ENCODE data around the gene OR7G1.
A peak's percentile ranks its signal among the peaks of the same experiment; 100 is the strongest.

Gene OR7G1

GRCh38 chr19:9115307-9115813 is at the start of gene OR7G1:
Gene OR7G1, minus strand, starts transcription at chr19:9115763. Its CDS starts 0 bp downstream, at chr19:9115763.
- peaks cover 18% of the 10 kb centered on the region for H3K27me3 Mint-ChIP-seq
- H3K36me3 Mint-ChIP-seq: no peaks in the 10 kb centered on the region
- H3K4me3 Mint-ChIP-seq: no peak within 1 kb of the TSS
- no peaks in the 10 kb centered on the region for H3K4me1 Mint-ChIP-seq (ENCODE audit: low read depth)
- no peaks in the 10 kb centered on the region for H3K9me3 Mint-ChIP-seq (ENCODE audit: low read depth)
- H3K27ac Mint-ChIP-seq: no peak within 1 kb of the TSS

GRCh38 chr19:9165261-9165660 is 49.7 kb upstream of the OR7G1 start:
- Mint-ChIP-seq H3K27me3 (no peaks in the 10 kb centered on the region), H3K9me3 (ENCODE audit: low read depth) (no peaks in the 10 kb centered on the region), H3K36me3 (peaks cover 34% of the 10 kb centered on the region), H3K27ac (no peak overlapping the region), H3K4me3 (no peak overlapping the region), H3K4me1 (ENCODE audit: low read depth) (no peaks in the 10 kb centered on the region)

GRCh38 chr19:9161427-9161826 is 45.9 kb upstream of the OR7G1 start:
- Mint-ChIP-seq H3K27ac (no peak overlapping the region), H3K36me3 (peaks cover 53% of the 10 kb centered on the region), H3K4me3 (no peak overlapping the region), H3K4me1 (ENCODE audit: low read depth) (no peaks in the 10 kb centered on the region), H3K27me3 (no peaks in the 10 kb centered on the region), H3K9me3 (ENCODE audit: low read depth) (peaks cover 3% of the 10 kb centered on the region)

- Mint-ChIP-seq H3K4me1 (ENCODE audit: low read depth) (peaks cover 9% of the 10 kb centered on the region), H3K4me3 (no peak overlapping the region), H3K36me3 (peaks cover 65% of the 10 kb centered on the region), H3K9me3 (ENCODE audit: low read depth) (peaks cover 3% of the 10 kb centered on the region), H3K27me3 (no peaks in the 10 kb centered on the region), H3K27ac (no peak overlapping the region)
These were observed 44.3 kb upstream of the OR7G1 start for GRCh38 chr19:9159891-9160290.

- H3K4me3 Mint-ChIP-seq: no peak overlapping the region
- H3K4me1 Mint-ChIP-seq (ENCODE audit: low read depth): peaks cover 31% of the 10 kb centered on the region
- H3K36me3 Mint-ChIP-seq: peaks cover 65% of the 10 kb centered on the region
- no peak overlapping the region for H3K27ac Mint-ChIP-seq
- no peaks in the 10 kb centered on the region for H3K27me3 Mint-ChIP-seq
- peaks cover 5% of the 10 kb centered on the region for H3K9me3 Mint-ChIP-seq (ENCODE audit: low read depth)
These were observed 40.7 kb upstream of the OR7G1 start for GRCh38 chr19:9156304-9156703.

GRCh38 chr19:9155591-9155990 is 40.0 kb upstream of the OR7G1 start:
- Mint-ChIP-seq H3K4me3 (no peak overlapping the region), H3K36me3 (peaks cover 65% of the 10 kb centered on the region), H3K27me3 (no peaks in the 10 kb centered on the region), H3K27ac (peak overlapping the region; percentile 52), H3K9me3 (ENCODE audit: low read depth) (peaks cover 7% of the 10 kb centered on the region), H3K4me1 (ENCODE audit: low read depth) (peaks cover 38% of the 10 kb centered on the region)

GRCh38 chr19:9151367-9151766 is 35.8 kb upstream of the OR7G1 start:
- Mint-ChIP-seq H3K9me3 (ENCODE audit: low read depth) (peaks cover 4% of the 10 kb centered on the region), H3K36me3 (peaks cover 65% of the 10 kb centered on the region), H3K27ac (no peak overlapping the region), H3K4me1 (ENCODE audit: low read depth) (peaks cover 75% of the 10 kb centered on the region), H3K27me3 (no peaks in the 10 kb centered on the region), H3K4me3 (peak overlapping the region; percentile 32)

GRCh38 chr19:9150650-9151049 is 35.1 kb upstream of the OR7G1 start:
- H3K4me3 Mint-ChIP-seq: no peak overlapping the region

GRCh38 chr19:9149997-9150396 is 34.4 kb upstream of the OR7G1 start:
- H3K36me3 Mint-ChIP-seq: peaks cover 60% of the 10 kb centered on the region
- H3K27me3 Mint-ChIP-seq: no peaks in the 10 kb centered on the region
- peak overlapping the region; percentile 38 for H3K4me3 Mint-ChIP-seq
- peaks cover 7% of the 10 kb centered on the region for H3K9me3 Mint-ChIP-seq (ENCODE audit: low read depth)
- peaks cover 69% of the 10 kb centered on the region for H3K4me1 Mint-ChIP-seq (ENCODE audit: low read depth)
- H3K27ac Mint-ChIP-seq: no peak overlapping the region

More at GRCh38 chr19:9150650-9151049, 35.1 kb upstream of the OR7G1 start:
- Mint-ChIP-seq H3K27ac (peak overlapping the region; percentile 46), H3K4me1 (ENCODE audit: low read depth) (peaks cover 72% of the 10 kb centered on the region), H3K36me3 (peaks cover 61% of the 10 kb centered on the region), H3K9me3 (ENCODE audit: low read depth) (peaks cover 4% of the 10 kb centered on the region), H3K27me3 (no peaks in the 10 kb centered on the region)

GRCh38 chr19:9148697-9149096 is 33.1 kb upstream of the OR7G1 start:
- no peak overlapping the region for H3K27ac Mint-ChIP-seq
- H3K27me3 Mint-ChIP-seq: no peaks in the 10 kb centered on the region
- peaks cover 14% of the 10 kb centered on the region for H3K9me3 Mint-ChIP-seq (ENCODE audit: low read depth)
- H3K36me3 Mint-ChIP-seq: peaks cover 59% of the 10 kb centered on the region
- H3K4me3 Mint-ChIP-seq: no peak overlapping the region
- peaks cover 68% of the 10 kb centered on the region for H3K4me1 Mint-ChIP-seq (ENCODE audit: low read depth)

GRCh38 chr19:9146882-9147281 is 31.3 kb upstream of the OR7G1 start:
- Mint-ChIP-seq H3K4me3 (no peak overlapping the region), H3K36me3 (peaks cover 53% of the 10 kb centered on the region), H3K27ac (no peak overlapping the region), H3K27me3 (no peaks in the 10 kb centered on the region), H3K4me1 (ENCODE audit: low read depth) (peaks cover 73% of the 10 kb centered on the region), H3K9me3 (ENCODE audit: low read depth) (peaks cover 14% of the 10 kb centered on the region)

- Mint-ChIP-seq H3K4me3 (no peak overlapping the region), H3K27me3 (no peaks in the 10 kb centered on the region), H3K36me3 (peaks cover 36% of the 10 kb centered on the region), H3K4me1 (ENCODE audit: low read depth) (peaks cover 66% of the 10 kb centered on the region), H3K27ac (no peak overlapping the region), H3K9me3 (ENCODE audit: low read depth) (peaks cover 10% of the 10 kb centered on the region)
These were observed 29.4 kb upstream of the OR7G1 start for GRCh38 chr19:9144920-9145319.

- H3K9me3 Mint-ChIP-seq (ENCODE audit: low read depth): peaks cover 7% of the 10 kb centered on the region
- peaks cover 13% of the 10 kb centered on the region for H3K36me3 Mint-ChIP-seq
- peaks cover 1% of the 10 kb centered on the region for H3K27me3 Mint-ChIP-seq
- peaks cover 39% of the 10 kb centered on the region for H3K4me1 Mint-ChIP-seq (ENCODE audit: low read depth)
- H3K27ac Mint-ChIP-seq: peak within 1 kb of the TSS; percentile 98
- peak within 1 kb of the TSS; percentile 96 for H3K4me3 Mint-ChIP-seq
These were observed 24.8 kb upstream of the OR7G1 start, which contains the start of gene ZNF317 for GRCh38 chr19:9140159-9140874. Gene ZNF317, plus strand, starts transcription at chr19:9140397. Its CDS starts 15,620 bp downstream, at chr19:9156017.

- Mint-ChIP-seq H3K27me3 (peaks cover 1% of the 10 kb centered on the region), H3K4me1 (ENCODE audit: low read depth) (peaks cover 37% of the 10 kb centered on the region), H3K4me3 (peak overlapping the region; percentile 96), H3K27ac (peak overlapping the region; percentile 98), H3K36me3 (peaks cover 9% of the 10 kb centered on the region), H3K9me3 (ENCODE audit: low read depth) (peaks cover 5% of the 10 kb centered on the region)
These were observed 24.1 kb upstream of the OR7G1 start for GRCh38 chr19:9139609-9140158.

GRCh38 chr19:9132422-9132821 is 16.9 kb upstream of the OR7G1 start:
- peaks cover 9% of the 10 kb centered on the region for H3K4me1 Mint-ChIP-seq (ENCODE audit: low read depth)
- no peaks in the 10 kb centered on the region for H3K36me3 Mint-ChIP-seq
- no peaks in the 10 kb centered on the region for H3K9me3 Mint-ChIP-seq (ENCODE audit: low read depth)
- peaks cover 3% of the 10 kb centered on the region for H3K27me3 Mint-ChIP-seq
- H3K27ac Mint-ChIP-seq: no peak overlapping the region
- no peak overlapping the region for H3K4me3 Mint-ChIP-seq
